BE2C (cell line): ENCODE data around the gene DHCR7.

Source experiments
- DNase-seq: peaks from one replicate; pipeline ENCODE4 v3.0.0-alpha.2; 2020
- H3K27me3 ChIP-seq: fragments of 250-450 bp; sonication (Bioruptor Pico); 2 replicates; pipeline ENCODE4 v1.5.1; 2020; ENCODE audit warnings: mild to moderate bottlenecking
- H3K36me3 ChIP-seq: fragments of 250-450 bp; sonication (Bioruptor Pico); 2 replicates; pipeline ENCODE4 v1.5.1; 2020; ENCODE audit warnings: mild to moderate bottlenecking
- H3K4me1 ChIP-seq: fragments of 250-450 bp; sonication (Bioruptor Pico); 2 replicates; pipeline ENCODE4 v1.5.1; 2020
- H3K4me3 ChIP-seq: 2 replicates; pipeline ENCODE4 v1.5.1; 2011; ENCODE audit warnings: low read depth, low read length
- H3K9me3 ChIP-seq: fragments of 250-450 bp; sonication (Bioruptor Pico); 2 replicates; pipeline ENCODE4 v1.5.1; 2020
- TF ChIP-seq, protein P1 (sequence below): IDR thresholded peaks from 2 replicates; pipeline ENCODE4 v1.5.1; 2012; ENCODE audit warnings: mild to moderate bottlenecking, low read depth, low read length

The DHCR7 gene

DNA sequence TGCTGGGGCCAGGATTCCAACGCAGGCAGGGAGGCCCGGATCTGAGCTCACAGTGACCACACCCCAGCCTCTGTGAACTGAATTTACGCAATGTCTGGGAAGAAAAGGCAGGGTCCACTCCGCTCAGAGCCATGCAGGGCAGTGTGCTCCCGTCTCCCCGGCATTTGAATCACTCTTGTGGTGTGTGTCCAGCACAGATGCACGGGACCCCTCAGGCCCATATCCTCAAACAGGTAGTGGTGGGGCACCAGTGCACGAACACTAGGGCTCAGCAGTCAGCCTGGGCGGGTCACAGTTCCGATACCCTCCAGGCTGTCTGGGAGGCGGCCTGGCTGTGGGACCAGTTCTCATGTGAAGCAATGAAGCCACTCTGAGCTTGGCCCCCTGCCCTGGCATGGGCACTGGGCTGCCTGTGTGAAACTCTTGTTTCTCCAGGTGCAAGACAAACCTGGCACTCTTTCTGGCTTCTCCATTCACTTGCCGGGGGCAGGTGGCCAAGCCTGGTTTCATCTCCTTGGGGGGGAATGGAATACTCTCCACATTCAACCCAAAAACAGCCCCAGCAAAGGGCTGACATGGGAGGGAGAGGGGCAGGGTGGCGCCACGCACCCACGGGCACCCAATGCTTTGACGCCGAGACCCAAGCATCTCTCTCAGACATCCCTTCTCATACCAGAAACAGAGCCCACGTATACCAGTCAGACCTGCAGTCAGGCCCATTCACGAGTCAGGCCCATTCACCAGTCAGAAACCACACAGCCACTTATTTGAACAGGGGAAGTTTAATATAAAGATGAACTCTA is 14.3 kb downstream of the DHCR7 start:
- Histone ChIP-seq H3K27me3 (no peaks in the 10 kb centered on the region), H3K9me3 (no peaks in the 10 kb centered on the region), H3K4me3 (no peak overlapping the region), H3K4me1 (no peaks in the 10 kb centered on the region), H3K36me3 (peaks cover 10% of the 10 kb centered on the region)
- TF ChIP-seq, protein P1, sequence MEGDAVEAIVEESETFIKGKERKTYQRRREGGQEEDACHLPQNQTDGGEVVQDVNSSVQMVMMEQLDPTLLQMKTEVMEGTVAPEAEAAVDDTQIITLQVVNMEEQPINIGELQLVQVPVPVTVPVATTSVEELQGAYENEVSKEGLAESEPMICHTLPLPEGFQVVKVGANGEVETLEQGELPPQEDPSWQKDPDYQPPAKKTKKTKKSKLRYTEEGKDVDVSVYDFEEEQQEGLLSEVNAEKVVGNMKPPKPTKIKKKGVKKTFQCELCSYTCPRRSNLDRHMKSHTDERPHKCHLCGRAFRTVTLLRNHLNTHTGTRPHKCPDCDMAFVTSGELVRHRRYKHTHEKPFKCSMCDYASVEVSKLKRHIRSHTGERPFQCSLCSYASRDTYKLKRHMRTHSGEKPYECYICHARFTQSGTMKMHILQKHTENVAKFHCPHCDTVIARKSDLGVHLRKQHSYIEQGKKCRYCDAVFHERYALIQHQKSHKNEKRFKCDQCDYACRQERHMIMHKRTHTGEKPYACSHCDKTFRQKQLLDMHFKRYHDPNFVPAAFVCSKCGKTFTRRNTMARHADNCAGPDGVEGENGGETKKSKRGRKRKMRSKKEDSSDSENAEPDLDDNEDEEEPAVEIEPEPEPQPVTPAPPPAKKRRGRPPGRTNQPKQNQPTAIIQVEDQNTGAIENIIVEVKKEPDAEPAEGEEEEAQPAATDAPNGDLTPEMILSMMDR: no peak
- no peak for DNase-seq

DNA sequence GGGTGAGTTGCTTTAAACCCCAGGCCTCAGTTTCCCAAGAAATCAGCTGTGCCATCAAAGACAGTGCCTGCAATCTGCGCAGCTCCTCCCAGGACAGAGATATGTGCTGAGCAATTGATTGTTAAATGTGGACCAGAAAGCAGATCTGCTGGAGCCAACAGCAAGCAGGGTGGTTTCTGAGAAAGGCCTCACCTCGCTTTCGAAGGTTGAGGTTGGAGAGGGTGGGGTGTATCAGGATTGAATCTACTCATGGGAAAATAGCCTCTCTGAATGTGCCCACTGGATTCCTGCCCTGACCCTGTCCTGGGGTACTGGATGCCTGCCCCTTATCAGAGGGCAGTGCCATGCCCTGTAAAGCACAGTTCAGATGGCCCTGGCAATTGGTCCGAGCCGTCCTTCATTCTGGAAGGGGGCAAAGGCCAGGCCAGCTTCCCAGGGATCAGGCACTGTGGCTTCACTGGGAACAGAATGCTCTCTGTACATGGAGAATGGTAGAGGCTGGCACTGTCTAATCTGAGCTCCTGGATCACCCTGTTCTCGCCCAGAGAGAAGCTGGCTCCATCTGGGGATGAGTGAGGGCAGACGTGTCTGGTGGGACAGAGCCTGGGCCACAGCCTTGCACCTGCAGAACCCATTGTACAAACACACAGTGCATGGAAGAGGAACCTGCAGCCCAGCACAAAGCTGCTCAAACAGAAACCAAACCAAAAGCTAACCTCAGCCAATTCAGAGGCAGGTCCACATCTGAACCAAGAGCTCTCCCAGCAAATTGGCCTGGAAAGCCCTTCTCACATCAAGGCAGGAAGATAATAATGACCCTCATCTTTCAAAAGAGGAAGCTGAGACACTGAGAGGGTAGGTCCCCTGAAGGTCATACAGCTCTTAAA is 15.2 kb downstream of the DHCR7 start:
- Histone ChIP-seq H3K4me1 (no peaks in the 10 kb centered on the region), H3K9me3 (no peaks in the 10 kb centered on the region), H3K36me3 (peaks cover 5% of the 10 kb centered on the region; the same call in 1 of the 2 replicates), H3K27me3 (no peaks in the 10 kb centered on the region), H3K4me3 (no peak overlapping the region)
- TF ChIP-seq, protein P1: no peak
- no peak for DNase-seq

DNA sequence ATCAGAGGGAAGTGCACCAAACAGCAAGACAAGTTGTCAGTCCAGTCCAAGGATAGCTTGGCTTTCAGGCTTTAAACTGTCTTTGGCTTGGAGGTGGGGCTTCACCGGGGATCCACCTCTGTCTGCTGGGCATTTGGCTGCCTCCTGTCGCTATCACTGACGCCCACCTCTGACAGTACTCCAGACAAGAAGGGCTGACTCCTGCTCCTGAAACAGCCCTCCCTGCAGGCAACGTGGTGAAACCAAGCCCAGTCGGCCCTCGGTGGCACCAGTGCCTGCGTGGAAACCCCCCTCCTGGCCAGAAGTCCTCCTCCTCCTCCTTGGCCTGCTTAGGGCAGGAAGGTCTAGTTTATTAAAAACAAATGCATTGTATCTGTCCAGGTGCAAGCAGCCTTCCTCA is 16.9 kb downstream of the DHCR7 start:
- no peaks in the 10 kb centered on the region for H3K9me3 ChIP-seq
- TF ChIP-seq, protein P1: no peak
- H3K4me1 ChIP-seq: no peaks in the 10 kb centered on the region
- H3K4me3 ChIP-seq: no peak overlapping the region
- no peak for DNase-seq
- H3K36me3 ChIP-seq: no peaks in the 10 kb centered on the region
- H3K27me3 ChIP-seq: no peaks in the 10 kb centered on the region

DNA sequence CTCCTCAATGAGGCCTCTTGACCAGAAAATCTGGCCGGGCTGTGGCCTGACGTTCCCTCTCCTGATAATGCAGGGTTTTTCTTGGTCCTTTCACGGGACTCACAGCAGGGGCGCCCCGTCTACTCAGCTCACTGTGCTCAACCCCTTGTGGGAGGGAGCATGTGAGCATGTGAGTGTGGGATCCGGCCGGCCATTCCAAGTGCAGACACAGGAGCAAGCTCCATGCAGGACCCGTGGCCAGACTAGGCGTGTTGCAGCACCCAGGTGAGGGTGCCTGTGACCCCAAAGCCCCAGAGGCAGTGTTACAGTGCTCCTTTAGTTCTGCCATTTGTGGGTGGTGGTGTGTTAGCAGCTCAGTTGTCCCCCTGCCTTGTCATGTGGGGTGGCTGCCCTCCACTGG is 18.0 kb downstream of the DHCR7 start:
- Histone ChIP-seq H3K4me3 (no peak overlapping the region), H3K4me1 (no peaks in the 10 kb centered on the region), H3K27me3 (no peaks in the 10 kb centered on the region), H3K36me3 (no peaks in the 10 kb centered on the region), H3K9me3 (no peaks in the 10 kb centered on the region)
- TF ChIP-seq, protein P1: no peak
- DNase-seq: no peak

DNA sequence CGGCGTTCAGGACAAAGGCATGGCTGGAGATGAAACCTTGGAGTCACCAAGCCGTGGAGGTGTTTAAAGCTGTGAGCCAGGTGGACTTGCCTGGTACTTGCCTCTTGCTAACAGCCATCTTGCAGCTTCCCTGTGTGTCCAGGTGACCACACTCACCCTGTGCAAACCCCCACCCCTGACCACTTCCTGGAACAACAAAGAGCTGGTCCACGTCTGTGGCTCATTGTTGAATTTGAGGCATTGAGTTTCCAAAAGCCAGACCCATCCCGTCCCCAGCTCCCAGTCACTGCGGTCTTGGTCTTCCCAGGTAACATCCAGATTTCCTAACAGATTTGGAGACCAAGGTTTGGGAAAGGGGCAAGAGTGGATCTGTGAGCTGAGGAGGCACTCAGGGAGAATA is 18.5 kb downstream of the DHCR7 start:
- H3K27me3 ChIP-seq: no peaks in the 10 kb centered on the region
- H3K9me3 ChIP-seq: no peaks in the 10 kb centered on the region
- DNase-seq: no peak
- H3K4me1 ChIP-seq: no peaks in the 10 kb centered on the region
- H3K4me3 ChIP-seq: no peak overlapping the region
- TF ChIP-seq, protein P1: no peak
- H3K36me3 ChIP-seq: no peaks in the 10 kb centered on the region

DNA sequence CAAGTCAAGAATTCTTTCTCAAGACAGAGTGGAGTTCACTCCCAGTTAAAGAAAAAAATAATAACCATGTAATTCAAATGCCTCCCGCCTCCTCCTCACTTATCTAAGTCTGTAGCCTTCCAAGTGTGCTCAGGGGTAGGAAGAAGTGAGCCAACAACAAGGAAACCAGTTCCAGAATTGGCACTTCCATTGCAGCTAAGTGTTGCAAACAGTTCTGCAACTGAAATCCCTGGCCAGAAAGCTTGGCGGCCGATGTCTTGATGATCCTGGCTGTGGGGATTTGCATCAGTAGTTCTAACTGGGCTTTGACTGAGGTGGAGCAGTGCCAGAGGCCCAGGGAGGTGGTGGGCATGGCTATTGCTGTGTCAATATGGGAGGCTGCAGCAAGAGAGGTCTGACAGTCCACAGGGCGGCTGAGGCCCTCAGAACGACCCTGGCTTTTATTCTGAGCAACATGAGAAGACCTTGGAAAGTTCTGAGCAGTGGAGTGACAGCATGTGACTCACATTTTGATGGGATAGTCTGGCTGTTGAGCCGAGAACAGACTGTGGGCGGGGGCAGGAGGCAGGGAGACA is 19.2 kb downstream of the DHCR7 start:
- H3K4me1 ChIP-seq: no peaks in the 10 kb centered on the region
- TF ChIP-seq, protein P1: no peak
- no peaks in the 10 kb centered on the region for H3K27me3 ChIP-seq
- no peaks in the 10 kb centered on the region for H3K9me3 ChIP-seq
- H3K4me3 ChIP-seq: no peak overlapping the region
- no peak for DNase-seq
- no peaks in the 10 kb centered on the region for H3K36me3 ChIP-seq
